Measurements from ENCODE around the gene IFITM1. TPM values are rescaled to one million over a fixed set of nuclear protein-coding genes. Genes with fewer than 3 reads are reported as not detected.
A peak's percentile ranks its signal among the peaks of the same experiment; 100 is the strongest.

Gene IFITM1
- total and polyA plus RNA-seq, 9 of the 15 experiments (the other 6 are each of a cell fraction or from before 2014, with no cell fraction given): 691 to 5,579 (median 974) TPM

GRCh38 chr11:305844-306211, 8.0 kb upstream of the IFITM1 start:
- H4K20me1 ChIP-seq (replicated peaks; ENCODE audit: control insufficient read depth, insufficient read depth, low read length): no peaks in the 10 kb centered on the region
- FAIRE-seq: no peak
- ChIA-PET CTCF (ENCODE audit: low intra/inter-chr PET ratio) (no interaction called here), POLR2A (interaction anchor here (0.9 to 2.1 kb wide), 5 partner anchors 9 to 200 kb away, joined by 3 to 10 read pairs (median 5); partner anchors contain the start of genes BET1L and RIC8A)
- no peak for DNase-seq (ENCODE audit: extremely low read depth in 1 of 4, low spot score in 3 of 4)
- 0 out of 3 replicates have a peak, but pooled peaks cover 3% of the 10 kb centered on the region for H3K36me3 ChIP-seq (ENCODE audit: control insufficient read depth, insufficient read depth, low read length)
- H3K79me2 ChIP-seq (ENCODE audit: control insufficient read depth, insufficient read depth, low read length): peaks cover 21% of the 10 kb centered on the region
- no peaks in the 10 kb centered on the region for H3K27me3 ChIP-seq (ENCODE audit: control insufficient read depth in 2 of 2, insufficient read depth in 2 of 2, low read length in 2 of 2)
- in situ Hi-C loops (cut with MboI): no loop called here
- 78% methylated on average over 10 of the region's 10 CpGs for WGBS (ENCODE audit: insufficient coverage, low coverage, missing lambda C conversion rate)
- H3K4me1 ChIP-seq (replicated peaks in 1 of 2; ENCODE audit: control insufficient read depth in 2 of 2, insufficient read depth in 2 of 2, low read length in 2 of 2): peaks cover 19 to 37% of the 10 kb centered on the region in 2 experiments
- H3K9me1 ChIP-seq (ENCODE audit: control insufficient read depth, insufficient read depth, low read length): no peaks in the 10 kb centered on the region
- no peak overlapping the region for H3K4me3 ChIP-seq
- no peak overlapping the region for H3K4me2 ChIP-seq (ENCODE audit: insufficient read depth, low read length)
- H3K9ac ChIP-seq (ENCODE audit: insufficient read depth in 1 of 2, low read depth in 2 of 2, low read length in 2 of 2): peak overlapping the region; percentile 19 to 37; a peak in 1 of 4 replicates
- intact Hi-C loops (cut with micrococcal nuclease): loop anchor here (2.0 kb wide), 1 partner anchor 49 kb away; no protein-coding TSS in a partner anchor
- H3K27ac ChIP-seq (ENCODE audit: extremely low read depth, low read depth, low read length): peak overlapping the region; percentile 36; the same call in 2 of the 3 replicates
- peak overlapping the region; percentile 84 for H2AFZ ChIP-seq (ENCODE audit: low read depth, low read length)
- no peak for ATAC-seq
- no TSS peak for BruUV-seq (replicated peaks)
- TF ChIP-seq NR1H2 (CRISPR knock-in tag; IDR thresholded peaks at IDR 0.05) (no peak), TOE1 (IDR thresholded peaks at IDR 0.05; ENCODE audit: borderline replicate concordance) (0 out of 2 replicates have a peak, but pooled peaks have one; percentile 15), TOE1 (CRISPR knock-in tag; IDR thresholded peaks at IDR 0.05; ENCODE audit: borderline replicate concordance, low read depth) (no peak)
- TF ChIP-seq, protein P1, sequence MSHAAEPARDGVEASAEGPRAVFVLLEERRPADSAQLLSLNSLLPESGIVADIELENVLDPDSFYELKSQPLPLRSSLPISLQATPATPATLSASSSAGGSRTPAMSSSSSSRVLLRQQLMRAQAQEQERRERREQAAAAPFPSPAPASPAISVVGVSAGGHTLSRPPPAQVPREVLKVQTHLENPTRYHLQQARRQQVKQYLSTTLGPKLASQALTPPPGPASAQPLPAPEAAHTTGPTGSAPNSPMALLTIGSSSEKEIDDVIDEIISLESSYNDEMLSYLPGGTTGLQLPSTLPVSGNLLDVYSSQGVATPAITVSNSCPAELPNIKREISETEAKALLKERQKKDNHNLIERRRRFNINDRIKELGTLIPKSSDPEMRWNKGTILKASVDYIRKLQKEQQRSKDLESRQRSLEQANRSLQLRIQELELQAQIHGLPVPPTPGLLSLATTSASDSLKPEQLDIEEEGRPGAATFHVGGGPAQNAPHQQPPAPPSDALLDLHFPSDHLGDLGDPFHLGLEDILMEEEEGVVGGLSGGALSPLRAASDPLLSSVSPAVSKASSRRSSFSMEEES (CRISPR knock-in tag; IDR thresholded peaks at IDR 0.05): peak; percentile 64
- H3K9me3 ChIP-seq (replicated peaks; ENCODE audit: control insufficient read depth, insufficient read depth, low read depth, low read length): no peaks in the 10 kb centered on the region; the same call in 1 of the 2 replicates

All from K562 (cell line).